Spleen (tissue), 11 donors: ENCODE measurements around the gene MOB3C. TPM values are rescaled to one million over a fixed set of nuclear protein-coding genes. Genes with fewer than 3 reads are reported as not detected.

Experiments
- DNase-seq: peaks from one replicate; pipeline ENCODE4 v3.0.0-alpha.2; 2020
- H3K27ac ChIP-seq, 8 donors: fragments of 200-600 bp; sonication (generic) in 7 of 8; 1 replicate in 4 of 8; 2 replicates in 4 of 8; pipeline versions ENCODE4 v1.5.0 to v1.8.0; 2016 to 2021; ENCODE audit warnings: inconsistent platforms in 4 of 8, mild to moderate bottlenecking in 4 of 8, moderate library complexity in 1 of 8
- H3K27me3 ChIP-seq, 7 donors: fragments of 200-600 bp; sonication (generic) in 6 of 7; replicated peaks in 1 of 7; 1 replicate in 4 of 7; 2 replicates in 3 of 7; pipeline versions ENCODE4 v1.5.0 to v1.8.0; 2016 to 2021; ENCODE audit warnings: inconsistent platforms in 3 of 7, mild to moderate bottlenecking in 1 of 7
- H3K36me3 ChIP-seq, 6 donors: fragments of 200-600 bp; sonication (generic) in 5 of 6; 1 replicate in 4 of 6; 2 replicates in 2 of 6; pipeline versions ENCODE4 v1.5.0 to v1.8.0; 2016 to 2021; ENCODE audit warnings: inconsistent platforms in 2 of 6
- H3K4me1 ChIP-seq, 6 donors: fragments of 200-600 bp; sonication (generic) in 5 of 6; 1 replicate in 3 of 6; 2 replicates in 3 of 6; pipeline versions ENCODE4 v1.5.0 to v1.8.0; 2016 to 2021; ENCODE audit warnings: inconsistent platforms in 3 of 6
- H3K4me3 ChIP-seq, 8 donors: fragments of 200-600 bp; sonication (generic) in 7 of 8; 1 replicate in 4 of 8; 2 replicates in 4 of 8; pipeline versions ENCODE4 v1.5.0 to v1.8.0; 2016 to 2021; ENCODE audit warnings: inconsistent platforms in 4 of 8, mild to moderate bottlenecking in 4 of 8, moderate library complexity in 2 of 8
- H3K9me3 ChIP-seq, 8 donors: fragments of 200-600 bp; sonication (generic) in 7 of 8; 1 replicate in 4 of 8; 2 replicates in 4 of 8; pipeline versions ENCODE4 v1.5.0 to v1.8.0; 2016 to 2021; ENCODE audit warnings: inconsistent platforms in 4 of 8
- CTCF ChIP-seq, 11 experiments: fragments of 200-600 bp in 7 of 11; fragments of 450-650 bp in 4 of 11; sonication (generic) in 4 of 11; IDR thresholded peaks in 8 of 11; conservative IDR thresholded peaks in 3 of 11; 1 replicate in 7 of 11; 2 replicates in 4 of 11; pipeline versions ENCODE4 v1.4.0 to v1.8.0; 2016 to 2021; ENCODE audit warnings: antibody characterized with exemption in 11 of 11, inconsistent platforms in 4 of 11, mild to moderate bottlenecking in 1 of 11
- POLR2A ChIP-seq, 3 donors: fragments of 450-650 bp; IDR thresholded peaks; one replicate each; pipeline ENCODE4 v1.5.1; 2017; ENCODE audit warnings: antibody characterized with exemption in 3 of 3, mild to moderate bottlenecking in 1 of 3
- POLR2AphosphoS5 ChIP-seq, 3 donors: sonication (generic); formaldehyde crosslinking; IDR thresholded peaks; one replicate each; pipeline ENCODE4 v1.5.1; 2017; ENCODE audit warnings: antibody characterized with exemption in 3 of 3
- WGBS, 5 donors: extraction: QIAGEN DNeasy Blood & Tissue Kit in 3 of 5; methylation state at CpG; one replicate each; pipeline versions ENCODE4 v1.1.5 to v1.1.7; 2013 to 2018; 5-methylcytosine and 5-hydroxymethylcytosine counted together
- intact Hi-C: fragments of 100-400 bp; cut with DNase I; formaldehyde crosslinking; loops from one replicate; pipeline ENCODE4 v1.15.0; 2023; ENCODE audit warnings: low total_unique reads
- polyA plus RNA-seq, 3 donors: library from polyadenylated mRNA; stranded (reverse); fragments of 200-250 nt; gene quantifications; one replicate each; pipeline ENCODE4 v1.2.1, GENCODE V29; 2013
- total RNA-seq, 7 donors: library from RNA; depleted of rRNA in 3 of 7; stranded (reverse); fragments of >200 nt in 3 of 7; fragmentation: NEBNext Ultra II Directional in 4 of 7; extraction: Animal tissue kit (Norgen Biotek cat#: 25700) in 4 of 7; gene quantifications; one replicate each; pipeline versions ENCODE4 v1.1.0 to v1.2.1, GENCODE V29; 2016 to 2021
- donor health status: healthy with polysubstance abuse.
- donor health status: DM: no; HTN: no; CAD: no; lungs with moderate emphysema.
- donor health status: DM: no; HTN: no; CAD: no.
- donor health status: Bipolar disorder and iron deficiency.
- donor health status: healthy.
- donor health status: DM: no; HTN: no; CAD: no.
- donor health status: DM: yes; HTN: yes; CAD: no.

MOB3C gene
- total and polyA plus RNA-seq, 10 donors = 8.2 to 27.5 (median 21.1) TPM

GRCh38 chr1:46619656-46620258, 3.1 kb upstream of the MOB3C start:
- WGBS, 5 donors = 85 to 94% (median 89%) methylated on average over 5 of the region's 5 CpGs
- TF ChIP-seq POLR2A (IDR thresholded peaks at IDR 0.05) = no peak
- no peak for TF ChIP-seq CTCF (IDR thresholded peaks at IDR 0.05 in 8 of 11, conservative IDR thresholded peaks at IDR 0.05 in 3 of 11)
- no peak for TF ChIP-seq POLR2AphosphoS5 (IDR thresholded peaks at IDR 0.05)
- intact Hi-C loops = no loop called here

GRCh38 chr1:46618754-46619415, 2.3 kb upstream of the MOB3C start:
- 57 to 72% (median 62%) methylated on average over 4 of the region's 4 CpGs for WGBS, 5 donors
- Histone ChIP-seq H3K4me1 (peaks cover 18 to 55% (median 30%) of the 10 kb centered on the region in 6 donors), H3K27ac (no peak overlapping the region), H3K27me3 (no peaks in the 10 kb centered on the region), H3K4me3 (no peak overlapping the region), H3K36me3 (no peaks in the 10 kb centered on the region), H3K9me3 (no peaks in the 10 kb centered on the region)
- DNase-seq = no peak
- intact Hi-C loops = no loop called here
- no peak for TF ChIP-seq POLR2A (IDR thresholded peaks at IDR 0.05)
- TF ChIP-seq CTCF (IDR thresholded peaks at IDR 0.05 in 8 of 11, conservative IDR thresholded peaks at IDR 0.05 in 3 of 11) = no peak
- no peak for TF ChIP-seq POLR2AphosphoS5 (IDR thresholded peaks at IDR 0.05)

More at GRCh38 chr1:46619656-46620258, 3.1 kb upstream of the MOB3C start:
- H3K9me3 ChIP-seq = no peaks in the 10 kb centered on the region
- DNase-seq = no peak
- no peak overlapping the region for H3K27ac ChIP-seq
- H3K36me3 ChIP-seq = no peaks in the 10 kb centered on the region
- no peak overlapping the region for H3K4me3 ChIP-seq
- peaks cover 10 to 47% (median 22%) of the 10 kb centered on the region in 6 donors for H3K4me1 ChIP-seq
- H3K27me3 ChIP-seq = no peaks in the 10 kb centered on the region

- intact Hi-C loops = no loop called here
- 87 to 97% (median 91%) methylated on average over 3 of the region's 3 CpGs for WGBS, 5 donors
- peaks cover 0 to 4% (median under 1%) of the 10 kb centered on the region in 6 donors for H3K36me3 ChIP-seq
- no peak for DNase-seq
- no peak for TF ChIP-seq CTCF (IDR thresholded peaks at IDR 0.05 in 8 of 11, conservative IDR thresholded peaks at IDR 0.05 in 3 of 11)
- no peak for TF ChIP-seq POLR2A (IDR thresholded peaks at IDR 0.05)
- no peak for TF ChIP-seq POLR2AphosphoS5 (IDR thresholded peaks at IDR 0.05)
- H3K27ac ChIP-seq = no peak overlapping the region
- H3K27me3 ChIP-seq = no peaks in the 10 kb centered on the region
- H3K9me3 ChIP-seq = no peaks in the 10 kb centered on the region
- peaks cover 27 to 66% (median 41%) of the 10 kb centered on the region in 6 donors for H3K4me1 ChIP-seq
- H3K4me3 ChIP-seq = no peak overlapping the region
These were observed 1.2 kb upstream of the MOB3C start for GRCh38 chr1:46617833-46618232.

GRCh38 chr1:46617108-46617800, 643 bp upstream of the MOB3C start:
- Histone ChIP-seq H3K4me3 (peak overlapping the region; percentile 67 to 95 (median 90)), H3K27me3 (no peaks in the 10 kb centered on the region), H3K4me1 (peaks cover 32 to 72% (median 46%) of the 10 kb centered on the region in 6 donors), H3K36me3 (peaks cover 0 to 10% (median 3%) of the 10 kb centered on the region in 6 donors), H3K27ac (peak overlapping the region; percentile 64 to 96 (median 94)), H3K9me3 (no peaks in the 10 kb centered on the region)
- 40 to 52% (median 40%) methylated on average over 10 of the region's 10 CpGs for WGBS, 5 donors
- intact Hi-C loops = no loop called here
- TF ChIP-seq POLR2AphosphoS5 (IDR thresholded peaks at IDR 0.05) (no peak), CTCF (IDR thresholded peaks at IDR 0.05 in 8 of 11, conservative IDR thresholded peaks at IDR 0.05 in 3 of 11) (no peak), POLR2A (IDR thresholded peaks at IDR 0.05) (no peak)
- no peak for DNase-seq
